ENCODE data around the gene HCFC1R1.

Gene HCFC1R1

GRCh38 chr16:3001316-3001715 is 22.4 kb downstream of the HCFC1R1 start:
- DNase-seq (ENCODE audit: low read depth): no peak

GRCh38 chr16:3000540-3000939 is 23.2 kb downstream of the HCFC1R1 start:
- no peak for DNase-seq (ENCODE audit: low read depth)

GRCh38 chr16:2999929-3000328 is 23.8 kb downstream of the HCFC1R1 start:
- no peak for DNase-seq (ENCODE audit: low read depth)

GRCh38 chr16:2996298-2996697 is 27.4 kb downstream of the HCFC1R1 start:
- no peak for DNase-seq (ENCODE audit: low read depth)

- no peak for DNase-seq (ENCODE audit: low read depth)
These were observed 31.2 kb downstream of the HCFC1R1 start for GRCh38 chr16:2992383-2993081.

- no peak for DNase-seq (ENCODE audit: low read depth)
These were observed 32.0 kb downstream of the HCFC1R1 start for GRCh38 chr16:2991566-2992261.

- no peak for DNase-seq (ENCODE audit: low read depth)
These were observed 32.9 kb downstream of the HCFC1R1 start for GRCh38 chr16:2990891-2991290.

GRCh38 chr16:2988590-2989099 is 35.1 kb downstream of the HCFC1R1 start:
- DNase-seq (ENCODE audit: low read depth): no peak

- no peak for DNase-seq (ENCODE audit: low read depth)
These were observed 35.9 kb downstream of the HCFC1R1 start for GRCh38 chr16:2987833-2988232.

- no peak for DNase-seq (ENCODE audit: low read depth)
These were observed 36.5 kb downstream of the HCFC1R1 start for GRCh38 chr16:2987286-2987685.

GRCh38 chr16:2986623-2987188 is 37.0 kb downstream of the HCFC1R1 start:
- no peak for DNase-seq (ENCODE audit: low read depth)

- DNase-seq (ENCODE audit: low read depth): no peak
These were observed 37.8 kb downstream of the HCFC1R1 start for GRCh38 chr16:2985893-2986355.

- DNase-seq (ENCODE audit: low read depth): no peak
These were observed 38.3 kb downstream of the HCFC1R1 start for GRCh38 chr16:2985462-2985861.

GRCh38 chr16:2983706-2984136 is 40.0 kb downstream of the HCFC1R1 start:
- peak; percentile 38 for DNase-seq (ENCODE audit: low read depth)

GRCh38 chr16:2982402-2982801 is 41.3 kb downstream of the HCFC1R1 start:
- no peak for DNase-seq (ENCODE audit: low read depth)

GRCh38 chr16:2981899-2982250 is 41.9 kb downstream of the HCFC1R1 start:
- DNase-seq (ENCODE audit: low read depth): no peak

GRCh38 chr16:2981177-2981898 is 42.4 kb downstream of the HCFC1R1 start:
- DNase-seq (ENCODE audit: low read depth): no peak

GRCh38 chr16:2980227-2981176 is 43.2 kb downstream of the HCFC1R1 start, which contains the start of gene PKMYT1:
TSS of gene PKMYT1 (minus strand) at chr16:2980446. CDS start at chr16:2979657, 789 bp downstream.
- DNase-seq (ENCODE audit: low read depth): peak; percentile 88

GRCh38 chr16:2979669-2980226 is 44.0 kb downstream of the HCFC1R1 start:
- DNase-seq (ENCODE audit: low read depth): no peak

GRCh38 chr16:2977440-2977839 is 46.3 kb downstream of the HCFC1R1 start:
- no peak for DNase-seq (ENCODE audit: low read depth)

- no peak for DNase-seq (ENCODE audit: low read depth)
These were observed 47.1 kb downstream of the HCFC1R1 start for GRCh38 chr16:2976673-2977072.
